Measurements from ENCODE around the gene FTCD.
"Not testable (repeated sequence)": the region's sequence is repeated elsewhere in the genome, so short reads cannot be mapped to it uniquely, and the experiment has no call there.

The FTCD gene

GRCh38 chr21:46154155-46154954, 1.0 kb downstream of the FTCD start:
- Mint-ChIP-seq H3K9me3 (no peaks in the 10 kb centered on the region), H3K4me3 (no peak overlapping the region), H3K27me3 (no peaks in the 10 kb centered on the region), H3K36me3 (ENCODE audit: low read depth) (no peaks in the 10 kb centered on the region), H3K4me1 (ENCODE audit: low read depth) (no peaks in the 10 kb centered on the region), H3K27ac (no peak overlapping the region)

- Mint-ChIP-seq H3K27me3 (no peaks in the 10 kb centered on the region), H3K9me3 (no peaks in the 10 kb centered on the region), H3K36me3 (ENCODE audit: low read depth) (no peaks in the 10 kb centered on the region), H3K27ac (no peak overlapping the region), H3K4me1 (ENCODE audit: low read depth) (no peaks in the 10 kb centered on the region), H3K4me3 (no peak overlapping the region)
Measured at GRCh38 chr21:46153247-46154154, 1.9 kb downstream of the FTCD start.

GRCh38 chr21:46152927-46153246, 2.5 kb downstream of the FTCD start:
- Mint-ChIP-seq H3K27me3 (no peaks in the 10 kb centered on the region), H3K27ac (no peak overlapping the region), H3K4me1 (ENCODE audit: low read depth) (no peaks in the 10 kb centered on the region), H3K4me3 (no peak overlapping the region), H3K36me3 (ENCODE audit: low read depth) (no peaks in the 10 kb centered on the region), H3K9me3 (no peaks in the 10 kb centered on the region)

- no peak overlapping the region for H3K27ac Mint-ChIP-seq
- H3K27me3 Mint-ChIP-seq, result no peaks in the 10 kb centered on the region
- no peaks in the 10 kb centered on the region for H3K9me3 Mint-ChIP-seq
- H3K4me3 Mint-ChIP-seq, result no peak overlapping the region
- H3K4me1 Mint-ChIP-seq (ENCODE audit: low read depth), result no peaks in the 10 kb centered on the region
- H3K36me3 Mint-ChIP-seq (ENCODE audit: low read depth), result no peaks in the 10 kb centered on the region
Measured at GRCh38 chr21:46151989-46152926, 3.1 kb downstream of the FTCD start.

GRCh38 chr21:46151261-46151988, 4.0 kb downstream of the FTCD start:
- Mint-ChIP-seq H3K4me1 (ENCODE audit: low read depth) (no peaks in the 10 kb centered on the region), H3K4me3 (no peak overlapping the region), H3K36me3 (ENCODE audit: low read depth) (no peaks in the 10 kb centered on the region), H3K27ac (no peak overlapping the region), H3K9me3 (no peaks in the 10 kb centered on the region), H3K27me3 (no peaks in the 10 kb centered on the region)

- H3K27me3 Mint-ChIP-seq, result no peaks in the 10 kb centered on the region
Measured at GRCh38 chr21:46150491-46151121, 4.8 kb downstream of the FTCD start.

GRCh38 chr21:46150073-46150472, 5.3 kb downstream of the FTCD start:
- Mint-ChIP-seq H3K4me1 (ENCODE audit: low read depth) (no peaks in the 10 kb centered on the region), H3K27me3 (no peaks in the 10 kb centered on the region), H3K9me3 (no peaks in the 10 kb centered on the region), H3K36me3 (ENCODE audit: low read depth) (no peaks in the 10 kb centered on the region), H3K27ac (no peak overlapping the region), H3K4me3 (no peak overlapping the region)

More at GRCh38 chr21:46150491-46151121, 4.8 kb downstream of the FTCD start:
- no peaks in the 10 kb centered on the region for H3K4me1 Mint-ChIP-seq (ENCODE audit: low read depth)
- no peak overlapping the region for H3K27ac Mint-ChIP-seq
- no peaks in the 10 kb centered on the region for H3K9me3 Mint-ChIP-seq
- no peaks in the 10 kb centered on the region for H3K36me3 Mint-ChIP-seq (ENCODE audit: low read depth)
- no peak overlapping the region for H3K4me3 Mint-ChIP-seq

GRCh38 chr21:46149205-46149901, 6.0 kb downstream of the FTCD start:
- Mint-ChIP-seq H3K27ac (no peak overlapping the region), H3K27me3 (no peaks in the 10 kb centered on the region)

GRCh38 chr21:46148106-46148505, 7.3 kb downstream of the FTCD start:
- Mint-ChIP-seq H3K9me3 (no peaks in the 10 kb centered on the region), H3K4me1 (ENCODE audit: low read depth) (peaks cover 12% of the 10 kb centered on the region), H3K27ac (no peak overlapping the region), H3K36me3 (ENCODE audit: low read depth) (no peaks in the 10 kb centered on the region), H3K27me3 (no peaks in the 10 kb centered on the region), H3K4me3 (no peak overlapping the region)

More at GRCh38 chr21:46149205-46149901, 6.0 kb downstream of the FTCD start:
- no peaks in the 10 kb centered on the region for H3K36me3 Mint-ChIP-seq (ENCODE audit: low read depth)
- no peaks in the 10 kb centered on the region for H3K9me3 Mint-ChIP-seq
- peaks cover 4% of the 10 kb centered on the region for H3K4me1 Mint-ChIP-seq (ENCODE audit: low read depth)
- H3K4me3 Mint-ChIP-seq, result no peak overlapping the region

GRCh38 chr21:46147429-46147828, 8.0 kb downstream of the FTCD start:
- not testable (repeated sequence) for H3K27ac Mint-ChIP-seq; H3K27me3 Mint-ChIP-seq; H3K4me3 Mint-ChIP-seq; H3K9me3 Mint-ChIP-seq; H3K36me3 Mint-ChIP-seq (ENCODE audit: low read depth)
- H3K4me1 Mint-ChIP-seq (ENCODE audit: low read depth), result peaks cover 15% of the 10 kb centered on the region

GRCh38 chr21:46146856-46147255, 8.5 kb downstream of the FTCD start:
- Mint-ChIP-seq H3K4me1 (ENCODE audit: low read depth) (peaks cover 15% of the 10 kb centered on the region), H3K27me3 (no peaks in the 10 kb centered on the region), H3K36me3 (ENCODE audit: low read depth) (no peaks in the 10 kb centered on the region), H3K4me3 (no peak overlapping the region), H3K9me3 (no peaks in the 10 kb centered on the region), H3K27ac (no peak overlapping the region)

- no peaks in the 10 kb centered on the region for H3K9me3 Mint-ChIP-seq
- H3K27ac Mint-ChIP-seq, result no peak overlapping the region
- H3K27me3 Mint-ChIP-seq, result no peaks in the 10 kb centered on the region
- peaks cover 15% of the 10 kb centered on the region for H3K4me1 Mint-ChIP-seq (ENCODE audit: low read depth)
- no peaks in the 10 kb centered on the region for H3K36me3 Mint-ChIP-seq (ENCODE audit: low read depth)
- H3K4me3 Mint-ChIP-seq, result no peak overlapping the region
Measured at GRCh38 chr21:46145840-46146691, 9.3 kb downstream of the FTCD start.
